A549 treated with AZD9567 at 1 μM for 4 hours (cell line): Measurements from ENCODE around the gene LGALS3. TPM values are rescaled to one million over a fixed set of nuclear protein-coding genes. Genes with fewer than 3 reads are reported as not detected.

Experiments used
- total RNA-seq: library from RNA; stranded (reverse); fragments of 200-300 nt; extraction: Qiagen RNA extraction; gene quantifications from 5 replicates; pipeline ENCODE4 v1.2.3, GENCODE V29; 2022; ENCODE audit not compliant: insufficient read depth

LGALS3 gene
- 162 to 188 TPM (median 169 TPM) in 5 replicates for total RNA-seq

GRCh38 chr14:55129086-55129427 lies at the start of gene LGALS3:
Gene LGALS3 (plus strand): TSS chr14:55129252. CDS start chr14:55137374, 8,122 bp downstream.

GRCh38 chr14:55191203-55192053 lies 62.4 kb downstream of the LGALS3 start, which contains the start of gene DLGAP5:
Gene DLGAP5 (minus strand): TSS chr14:55191585. CDS start chr14:55189179, 2,406 bp downstream.

Other genes with a start within 250 kb of the LGALS3 start
- gene GCH1, start 226.4 kb upstream of the LGALS3 start, total RNA-seq, result 3.4 to 5.2 TPM (median 4.5 TPM) in 5 replicates
- gene WDHD1, start 102.2 kb upstream of the LGALS3 start, total RNA-seq, result 8.6 to 15.6 TPM (median 10.5 TPM) in 5 replicates
- 8.1 to 10.9 TPM (median 10.0 TPM) in 5 replicates for gene SOCS4, start 102.0 kb upstream of the LGALS3 start, total RNA-seq
- 93.0 to 129 TPM (median 101 TPM) in 5 replicates for gene MAPK1IP1L, start 77.6 kb upstream of the LGALS3 start, total RNA-seq
- gene DLGAP5, start 62.3 kb downstream of the LGALS3 start, total RNA-seq, result 25.1 to 35.8 TPM (median 29.5 TPM) in 5 replicates
- 11.8 to 18.1 TPM (median 15.0 TPM) in 5 replicates for gene FBXO34, start 142.2 kb downstream of the LGALS3 start, total RNA-seq